ENCODE measurements around the gene FAF1. TPM values are rescaled to one million over a fixed set of nuclear protein-coding genes. Genes with fewer than 3 reads are reported as not detected.

The FAF1 gene
- total and polyA plus RNA-seq, 2 donors (not counting 3 experiments of a cell fraction or from before 2014, with no cell fraction given), result 9.0 to 57.6 TPM

DNA sequence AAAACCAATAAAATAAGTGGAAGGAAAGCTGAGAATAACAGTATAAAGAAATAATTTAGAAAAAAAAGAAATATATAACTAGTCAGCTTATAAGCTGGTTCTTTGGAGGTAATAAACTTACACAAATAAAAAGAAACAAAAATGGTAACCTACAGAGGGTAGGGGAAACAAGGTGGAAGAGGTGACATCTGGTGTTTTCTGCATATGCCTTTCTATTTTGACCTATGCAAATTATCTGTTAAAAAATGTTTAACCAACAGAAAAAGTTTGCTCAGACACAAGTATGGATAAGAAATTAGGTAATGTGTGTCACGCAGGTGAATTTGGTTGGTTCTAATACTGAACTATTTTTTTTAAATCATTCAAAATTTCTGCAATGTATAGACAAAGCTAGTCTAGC lies 483.3 kb downstream of the FAF1 start:
- H3K79me2 ChIP-seq (ENCODE audit: control insufficient read depth, insufficient read depth, low read length), result no peaks in the 10 kb centered on the region
- no TSS peak for BruUV-seq (replicated peaks)
- no peak overlapping the region for H3K27ac ChIP-seq (ENCODE audit: insufficient read depth, low read depth, low read length)
- DNase-seq (ENCODE audit: low read depth, low spot score) (no peak), FAIRE-seq (no peak)
- no peak overlapping the region for H3K4me2 ChIP-seq (ENCODE audit: insufficient read depth, low read length)
- H2AFZ ChIP-seq (ENCODE audit: low read depth, low read length), result no peak overlapping the region
- no peaks in the 10 kb centered on the region for H3K9me1 ChIP-seq (replicated peaks; ENCODE audit: control insufficient read depth, extremely low read depth, insufficient read depth, low read length)
- intact Hi-C loops (cut with micrococcal nuclease), result no loop called here
- H3K36me3 ChIP-seq (ENCODE audit: control insufficient read depth in 2 of 2, extremely low read depth in 1 of 2, insufficient read depth in 2 of 2, low read length in 2 of 2), result no peaks in the 10 kb centered on the region
- POLR2A ChIA-PET, result no interaction called here
- H3K4me3 ChIP-seq (replicated peaks in 1 of 3; ENCODE audit: insufficient read depth in 1 of 3, low read depth in 1 of 3, low read length in 3 of 3), result no peak overlapping the region
- H4K20me1 ChIP-seq (replicated peaks; ENCODE audit: control insufficient read depth, extremely low read depth, insufficient read depth, low read length), result no peaks in the 10 kb centered on the region
- TF ChIP-seq CTCF (IDR thresholded peaks at IDR 0.05; ENCODE audit: extremely low read depth in 1 of 2, insufficient read depth in 1 of 2, low read depth in 1 of 2, low read length in 2 of 2) (no peak), JUN (IDR thresholded peaks at IDR 0.05; ENCODE audit: borderline replicate concordance, insufficient read depth, insufficient read length, low read depth) (no peak), POLR2A (IDR thresholded peaks at IDR 0.05; ENCODE audit: low read depth, low read length) (no peak), MYC (IDR thresholded peaks at IDR 0.05; ENCODE audit: low read depth, low read length) (no peak), EZH2 (IDR thresholded peaks at IDR 0.05; ENCODE audit: borderline replicate concordance, low read depth, low read length, severe bottlenecking) (no peak), POLR2AphosphoS5 (IDR thresholded peaks at IDR 0.05; ENCODE audit: insufficient read depth, low read depth, low read length) (no peak), GATA2 (IDR thresholded peaks at IDR 0.05; ENCODE audit: insufficient read depth, insufficient read length, low read depth, low read length) (no peak), FOS (IDR thresholded peaks at IDR 0.05; ENCODE audit: borderline replicate concordance, insufficient read depth, low read length) (no peak)
- TF ChIP-seq, protein P1, sequence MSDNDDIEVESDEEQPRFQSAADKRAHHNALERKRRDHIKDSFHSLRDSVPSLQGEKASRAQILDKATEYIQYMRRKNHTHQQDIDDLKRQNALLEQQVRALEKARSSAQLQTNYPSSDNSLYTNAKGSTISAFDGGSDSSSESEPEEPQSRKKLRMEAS (IDR thresholded peaks at IDR 0.05; ENCODE audit: insufficient read depth, insufficient read length), result no peak
- CTCF ChIA-PET, result interaction anchor here (0.7 to 1.5 kb wide), 2 partner anchors 16 to 128 kb away, joined by 3 to 4 read pairs; no protein-coding TSS in a partner anchor
- no peaks in the 10 kb centered on the region for H3K27me3 ChIP-seq (ENCODE audit: control insufficient read depth in 2 of 2, insufficient read depth in 2 of 2, low read length in 2 of 2)
- H3K9ac ChIP-seq (replicated peaks; ENCODE audit: extremely low read depth, insufficient read depth, low read length), result no peak overlapping the region
- dilution Hi-C loops (cut with MboI; ENCODE audit: extremely low pct_ligation_motif_present, low sequenced_read_pairs), result no loop called here
- no peaks in the 10 kb centered on the region for H3K9me3 ChIP-seq (replicated peaks; ENCODE audit: control insufficient read depth, insufficient read depth, low read length)
- H3K4me1 ChIP-seq (ENCODE audit: control insufficient read depth, extremely low read depth, insufficient read depth, low read length), result no peaks in the 10 kb centered on the region
